Stomach (tissue), 9 donors: ENCODE results near the gene PDGFD. TPM values are rescaled to one million over a fixed set of nuclear protein-coding genes. Genes with fewer than 3 reads are reported as not detected.

Experiments
- DNase-seq, 2 donors: peaks; one replicate each; pipeline versions ENCODE4 v3.0.0 to v3.0.0-alpha.2; 2013 to 2019
- H3K27ac ChIP-seq, 5 donors: fragments of 200-600 bp in 4 of 5; sonication (generic) in 4 of 5; one replicate each; pipeline ENCODE4 v1.5.1; 2013 to 2019; ENCODE audit warnings: mild to moderate bottlenecking in 1 of 5, moderate library complexity in 1 of 5
- H3K27me3 ChIP-seq, 3 donors: fragments of 200-600 bp; sonication (generic); one replicate each; pipeline ENCODE4 v1.5.1; 2017 to 2019; ENCODE audit warnings: mixed run types in 1 of 3
- H3K36me3 ChIP-seq, 4 donors: fragments of 200-600 bp; sonication (generic); 1 replicate in 3 of 4; 2 replicates in 1 of 4; pipeline ENCODE4 v1.5.1; 2016 to 2019
- H3K4me1 ChIP-seq, 4 donors: fragments of 200-600 bp; sonication (generic); one replicate each; pipeline ENCODE4 v1.5.1; 2016 to 2019
- H3K4me3 ChIP-seq, 4 donors: fragments of 200-600 bp; sonication (generic) in 3 of 4; one replicate each; pipeline ENCODE4 v1.5.1; 2016 to 2019; ENCODE audit warnings: mild to moderate bottlenecking in 1 of 4
- H3K9me3 ChIP-seq, 4 donors: fragments of 200-600 bp; sonication (generic); one replicate each; pipeline ENCODE4 v1.5.1; 2016 to 2019
- CTCF ChIP-seq, 7 experiments: fragments of 450-650 bp in 4 of 7; fragments of 200-600 bp in 3 of 7; sonication (generic) in 3 of 7; IDR thresholded peaks; one replicate each; pipeline ENCODE4 v1.5.1; 2016 to 2019; ENCODE audit warnings: antibody characterized with exemption in 7 of 7, control low read depth in 2 of 7, mild to moderate bottlenecking in 1 of 7
- EP300 ChIP-seq: sonication (generic); formaldehyde crosslinking; IDR thresholded peaks from one replicate; pipeline ENCODE4 v1.6.1; 2017; ENCODE audit warnings: antibody characterized with exemption
- POLR2A ChIP-seq, 4 donors: fragments of 450-650 bp; IDR thresholded peaks; one replicate each; pipeline ENCODE4 v1.6.1; 2016; ENCODE audit warnings: antibody characterized with exemption in 4 of 4, control low read depth in 2 of 4, mild to moderate bottlenecking in 1 of 4, moderate library complexity in 1 of 4
- POLR2AphosphoS5 ChIP-seq, 3 donors: sonication (generic); formaldehyde crosslinking; IDR thresholded peaks; one replicate each; pipeline ENCODE4 v1.6.1; 2016; ENCODE audit warnings: antibody characterized with exemption in 3 of 3
- WGBS, 5 donors: extraction: QIAGEN DNeasy Blood & Tissue Kit in 3 of 5; methylation state at CpG; one replicate each; pipeline versions ENCODE4 v1.1.5 to v1.1.7; 2013 to 2018; 5-methylcytosine and 5-hydroxymethylcytosine counted together
- intact Hi-C: fragments of 100-400 bp; cut with DNase I; formaldehyde crosslinking; loops from one replicate; pipeline ENCODE4 v1.15.1; 2023; ENCODE audit warnings: low total_unique reads
- polyA plus RNA-seq, 3 donors: library from polyadenylated mRNA; stranded (reverse); fragments of 200-250 nt; gene quantifications; one replicate each; pipeline ENCODE4 v1.2.3, GENCODE V29; 2013
- total RNA-seq, 5 donors: library from RNA; depleted of rRNA; stranded (reverse); fragments of >200 nt; gene quantifications; one replicate each; pipeline versions ENCODE4 v1.1.0 to v1.2.3, GENCODE V29; 2014 to 2016
- donor health status: healthy with polysubstance abuse.
- donor health status: Bipolar disorder and iron deficiency.
- donor health status: healthy.

PDGFD gene
- total and polyA plus RNA-seq, 8 donors = 2.4 to 41.5 (median 9.0) TPM; not detected in 1

GRCh38 chr11:103942646-103943045, 221.3 kb downstream of the PDGFD start:
- intact Hi-C loops = no loop called here
- no peak for DNase-seq
- no peaks in the 10 kb centered on the region for H3K36me3 ChIP-seq
- TF ChIP-seq POLR2AphosphoS5 (IDR thresholded peaks at IDR 0.05) (no peak), CTCF (IDR thresholded peaks at IDR 0.05) (no peak), EP300 (no peak), POLR2A (IDR thresholded peaks at IDR 0.05) (no peak)
- H3K4me3 ChIP-seq = no peak overlapping the region
- 84 to 95% (median 89%) methylated on average over 1 of the region's 1 CpG for WGBS, 5 donors
- H3K9me3 ChIP-seq = no peaks in the 10 kb centered on the region
- no peaks in the 10 kb centered on the region for H3K27me3 ChIP-seq
- H3K4me1 ChIP-seq = peaks cover 0 to 13% (median 1%) of the 10 kb centered on the region in 4 donors
- H3K27ac ChIP-seq = no peak overlapping the region

GRCh38 chr11:103940551-103940950, 223.4 kb downstream of the PDGFD start:
- H3K4me3 ChIP-seq = no peak overlapping the region
- intact Hi-C loops = no loop called here
- 31 to 65% (median 42%) methylated on average over 2 of the region's 2 CpGs for WGBS, 5 donors

GRCh38 chr11:103939694-103940093, 224.3 kb downstream of the PDGFD start:
- no peaks in the 10 kb centered on the region for H3K36me3 ChIP-seq
- H3K27ac ChIP-seq = no peak overlapping the region
- H3K9me3 ChIP-seq = no peaks in the 10 kb centered on the region
- no peaks in the 10 kb centered on the region for H3K4me1 ChIP-seq
- 60 to 95% (median 86%) methylated on average over 3 of the region's 3 CpGs for WGBS, 5 donors
- TF ChIP-seq CTCF (IDR thresholded peaks at IDR 0.05) (no peak), POLR2A (IDR thresholded peaks at IDR 0.05) (no peak), POLR2AphosphoS5 (IDR thresholded peaks at IDR 0.05) (no peak), EP300 (no peak)
- intact Hi-C loops = no loop called here
- DNase-seq = no peak
- no peaks in the 10 kb centered on the region for H3K27me3 ChIP-seq
- no peak overlapping the region for H3K4me3 ChIP-seq

More at GRCh38 chr11:103940551-103940950, 223.4 kb downstream of the PDGFD start:
- no peak for TF ChIP-seq EP300
- TF ChIP-seq POLR2AphosphoS5 (IDR thresholded peaks at IDR 0.05) = no peak
- TF ChIP-seq CTCF (IDR thresholded peaks at IDR 0.05) = no peak
- TF ChIP-seq POLR2A (IDR thresholded peaks at IDR 0.05) = no peak
- no peaks in the 10 kb centered on the region for H3K4me1 ChIP-seq
- H3K36me3 ChIP-seq = no peaks in the 10 kb centered on the region
- DNase-seq = no peak
- no peak overlapping the region for H3K27ac ChIP-seq
- no peaks in the 10 kb centered on the region for H3K9me3 ChIP-seq
- no peaks in the 10 kb centered on the region for H3K27me3 ChIP-seq

GRCh38 chr11:103936059-103936458, 227.9 kb downstream of the PDGFD start:
- H3K36me3 ChIP-seq = no peaks in the 10 kb centered on the region
- H3K27ac ChIP-seq = no peak overlapping the region
- intact Hi-C loops = no loop called here
- H3K27me3 ChIP-seq = no peaks in the 10 kb centered on the region
- no peak overlapping the region for H3K4me3 ChIP-seq
- TF ChIP-seq EP300 (no peak), POLR2A (IDR thresholded peaks at IDR 0.05) (no peak), CTCF (IDR thresholded peaks at IDR 0.05) (no peak), POLR2AphosphoS5 (IDR thresholded peaks at IDR 0.05) (no peak)
- H3K4me1 ChIP-seq = no peaks in the 10 kb centered on the region
- 75 to 86% (median 80%) methylated on average over 1 of the region's 1 CpG for WGBS, 5 donors
- no peak for DNase-seq
- H3K9me3 ChIP-seq = no peaks in the 10 kb centered on the region
